T-helper 2 cell (primary cell): ENCODE results near the gene RABGGTA.

Source experiments
- DNase-seq, 5 experiments: peaks; one replicate each; pipeline versions ENCODE4 v3.0.0 to v3.0.0-alpha.2; 2012 to 2022

Gene RABGGTA

GRCh38 chr14:24300326-24300980 lies 29.1 kb upstream of the RABGGTA start:
- DNase-seq: no peak

GRCh38 chr14:24299255-24300191 lies 28.1 kb upstream of the RABGGTA start, which contains the start of the genes DHRS1 and NOP9:
Gene DHRS1, minus strand, starts transcription at chr14:24299780. Its CDS starts 674 bp downstream, at chr14:24299106.
Gene NOP9, plus strand, starts transcription at chr14:24299850. Its CDS starts 105 bp downstream, at chr14:24299955.
- peak; percentile 82 to 90 (median 86) for DNase-seq

- DNase-seq: peak in 1 of 5 experiments; percentile 30
These were observed 27.5 kb upstream of the RABGGTA start for GRCh38 chr14:24298892-24299254.

GRCh38 chr14:24297190-24297964 lies 26.0 kb upstream of the RABGGTA start:
- peak in 1 of 5 experiments; percentile 45 for DNase-seq

GRCh38 chr14:24296341-24297157 lies 25.2 kb upstream of the RABGGTA start:
- DNase-seq: peak in 4 of 5 experiments; percentile 55 to 87 (median 60)

- DNase-seq: no peak
These were observed 22.1 kb upstream of the RABGGTA start for GRCh38 chr14:24293525-24293924.

- DNase-seq: no peak
These were observed 20.9 kb upstream of the RABGGTA start for GRCh38 chr14:24292118-24292807.

- DNase-seq: no peak
These were observed 20.2 kb upstream of the RABGGTA start for GRCh38 chr14:24291446-24292117.

- DNase-seq: no peak
These were observed 19.3 kb upstream of the RABGGTA start for GRCh38 chr14:24290746-24291145.

- peak in 2 of 5 experiments; percentile 49 to 81 for DNase-seq
These were observed 18.4 kb upstream of the RABGGTA start for GRCh38 chr14:24289649-24290280.

GRCh38 chr14:24286996-24287395 lies 15.6 kb upstream of the RABGGTA start:
- no peak for DNase-seq

GRCh38 chr14:24285351-24285750 lies 14.0 kb upstream of the RABGGTA start:
- DNase-seq: no peak

GRCh38 chr14:24284501-24285035 lies 13.2 kb upstream of the RABGGTA start:
- no peak for DNase-seq

GRCh38 chr14:24283796-24284460 lies 12.5 kb upstream of the RABGGTA start:
- no peak for DNase-seq

GRCh38 chr14:24282736-24283135 lies 11.3 kb upstream of the RABGGTA start:
- no peak for DNase-seq

GRCh38 chr14:24281636-24282035 lies 10.2 kb upstream of the RABGGTA start:
- no peak for DNase-seq

- no peak for DNase-seq
These were observed 9.5 kb upstream of the RABGGTA start for GRCh38 chr14:24280797-24281460.

- DNase-seq: peak in 4 of 5 experiments; percentile 25 to 65 (median 38)
These were observed 8.1 kb upstream of the RABGGTA start for GRCh38 chr14:24279301-24280186.
